MCF 10A (cell line): ENCODE measurements around the gene MYCN. TPM values are rescaled to one million over a fixed set of nuclear protein-coding genes. Genes with fewer than 3 reads are reported as not detected.

Experiments
- BruUV-seq: library from RNA; stranded (reverse); fragments of 400-500 nt; replicated peaks from 2 replicates; lab custom pipeline; 2021; lab: Mats Ljungman, UMichigan
- CTCF ChIA-PET: fragments of 300-600 bp; sonication (Branson Sonifier 250); formaldehyde crosslinking; extraction: SDS; loops from one replicate; lab custom pipeline; 2021; ENCODE audit warnings: antibody characterized with exemption, inconsistent platforms; lab: Yijun Ruan, JAX
- POLR2A ChIA-PET: fragments of 300-600, 350-650 bp; sonication (Branson Sonifier 250); formaldehyde crosslinking; extraction: SDS; loops from one replicate; lab custom pipeline; 2020; ENCODE audit warnings: antibody characterized with exemption, inconsistent platforms; lab: Yijun Ruan, JAX
- DNase-seq: peaks from one replicate; pipeline ENCODE4 v3.0.0-alpha.2; 2018; ENCODE audit not compliant: unreplicated experiment
- H3K27ac Mint-ChIP-seq: one replicate; pipeline ENCODE4 v1.8.0; 2022; ENCODE audit warnings: mild to moderate bottlenecking, low read depth, mixed read lengths; ENCODE audit not compliant: unreplicated experiment
- H3K27me3 Mint-ChIP-seq: one replicate; pipeline ENCODE4 v1.8.0; 2022; ENCODE audit warnings: mixed read lengths; ENCODE audit not compliant: insufficient read depth, unreplicated experiment
- H3K36me3 Mint-ChIP-seq: one replicate; pipeline ENCODE4 v1.8.0; 2022; ENCODE audit warnings: mild to moderate bottlenecking, moderate library complexity, mixed read lengths; ENCODE audit not compliant: insufficient read depth, unreplicated experiment
- H3K4me1 Mint-ChIP-seq: one replicate; pipeline ENCODE4 v1.8.0; 2022; ENCODE audit warnings: mixed read lengths; ENCODE audit not compliant: insufficient read depth, unreplicated experiment
- H3K4me3 Mint-ChIP-seq: one replicate; pipeline ENCODE4 v1.8.0; 2022; ENCODE audit warnings: mild to moderate bottlenecking, moderate library complexity, mixed read lengths; ENCODE audit not compliant: unreplicated experiment
- H3K9me3 Mint-ChIP-seq: one replicate; pipeline ENCODE4 v1.8.0; 2022; ENCODE audit warnings: mixed read lengths; ENCODE audit not compliant: unreplicated experiment
- intact Hi-C: fragments of 100-400 bp; cut with micrococcal nuclease; formaldehyde crosslinking; loops from 2 replicates; pipeline ENCODE4 v1.14.1; 2022
- total RNA-seq: library from RNA; stranded (reverse); gene quantifications from 2 replicates; pipeline ENCODE4 v1.2.3, GENCODE V29; 2022
- TF ChIP-seq, protein P1 (sequence below): fragments of 200-600 bp; IDR thresholded peaks from one replicate; pipeline ENCODE4 v1.8.0; 2022; ENCODE audit warnings: antibody characterized with exemption, mild to moderate bottlenecking; ENCODE audit not compliant: unreplicated experiment

Gene MYCN
- total RNA-seq, 1 experiment from 2014 or later = not detected

DNA sequence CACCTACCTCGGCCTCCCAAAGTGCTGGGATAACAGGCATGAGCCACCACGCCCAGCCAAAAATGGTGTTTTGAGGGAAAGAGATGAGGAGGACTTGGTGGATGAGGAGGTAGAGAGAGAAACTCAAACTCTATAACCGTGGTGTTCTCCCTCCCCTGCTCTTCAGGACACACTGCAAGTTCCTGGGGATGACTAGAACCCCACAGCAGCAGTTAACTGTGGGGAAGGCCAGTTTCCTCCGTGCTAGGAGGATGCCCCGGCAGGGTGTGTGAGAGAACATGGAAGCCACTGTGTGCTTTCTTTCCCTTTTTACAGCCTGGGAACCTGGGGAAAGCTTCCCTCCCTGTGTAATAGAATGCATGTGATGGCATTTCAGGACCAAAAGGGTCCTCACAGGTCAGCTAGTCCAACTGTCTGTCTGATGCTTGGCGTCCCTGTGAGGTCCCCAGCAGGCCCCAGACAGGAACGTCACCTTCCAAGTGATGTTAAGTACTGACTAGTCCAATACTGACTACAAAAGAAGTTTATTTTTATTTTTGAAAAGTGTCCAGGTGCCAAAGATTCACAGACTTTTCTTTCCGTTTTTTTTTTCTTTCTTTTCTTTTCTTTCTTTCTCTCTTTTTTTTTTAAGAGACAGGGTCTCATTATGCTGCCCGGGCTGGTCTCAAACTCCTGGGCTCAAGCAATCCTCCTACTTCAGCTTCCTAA lies 38.9 kb downstream of the MYCN start:
- intact Hi-C loops = no loop called here
- H3K36me3 Mint-ChIP-seq = no peaks in the 10 kb centered on the region

DNA sequence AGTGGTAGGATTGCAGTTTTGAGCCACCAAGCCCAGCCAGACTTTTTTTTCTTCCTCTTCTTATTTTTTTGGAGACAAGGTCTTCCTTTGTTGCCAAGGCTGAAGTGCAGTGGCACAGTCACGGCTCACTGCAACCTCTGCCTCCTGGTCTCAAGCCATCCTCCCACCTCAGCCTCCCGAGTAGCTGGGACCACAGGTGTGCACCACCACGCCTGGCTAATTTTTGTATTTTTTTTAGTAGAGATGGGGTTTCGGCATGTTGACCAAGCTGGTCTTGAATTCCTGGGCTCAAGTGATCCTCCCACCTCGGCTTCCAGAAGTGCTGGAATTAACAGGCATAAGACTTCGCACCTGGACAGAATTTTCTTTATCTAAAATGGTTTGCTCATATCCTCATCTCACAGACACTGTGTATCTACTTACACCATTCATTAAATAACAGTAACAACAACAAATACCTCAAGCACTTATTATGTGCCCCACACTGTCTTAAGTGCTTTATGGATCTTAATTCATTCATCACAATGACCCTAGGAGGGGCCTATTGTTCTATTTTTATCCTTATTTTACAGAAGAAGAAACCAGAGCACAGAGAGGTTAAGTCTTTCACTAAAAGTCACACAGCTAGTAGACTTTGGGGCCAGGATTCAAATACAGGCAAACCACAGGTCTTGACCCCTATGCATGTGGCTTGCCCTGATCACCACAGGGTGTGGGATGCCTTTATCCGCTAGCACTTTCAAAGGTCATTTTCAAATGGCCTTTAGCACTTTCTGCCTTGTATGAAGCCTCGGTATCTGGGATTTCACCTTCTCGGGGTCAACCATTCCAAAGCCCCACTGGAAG lies 39.6 kb downstream of the MYCN start:
- H3K27ac Mint-ChIP-seq = no peak overlapping the region
- intact Hi-C loops = no loop called here
- no TSS peak for BruUV-seq
- no peaks in the 10 kb centered on the region for H3K9me3 Mint-ChIP-seq
- H3K36me3 Mint-ChIP-seq = no peaks in the 10 kb centered on the region
- TF ChIP-seq, protein P1, sequence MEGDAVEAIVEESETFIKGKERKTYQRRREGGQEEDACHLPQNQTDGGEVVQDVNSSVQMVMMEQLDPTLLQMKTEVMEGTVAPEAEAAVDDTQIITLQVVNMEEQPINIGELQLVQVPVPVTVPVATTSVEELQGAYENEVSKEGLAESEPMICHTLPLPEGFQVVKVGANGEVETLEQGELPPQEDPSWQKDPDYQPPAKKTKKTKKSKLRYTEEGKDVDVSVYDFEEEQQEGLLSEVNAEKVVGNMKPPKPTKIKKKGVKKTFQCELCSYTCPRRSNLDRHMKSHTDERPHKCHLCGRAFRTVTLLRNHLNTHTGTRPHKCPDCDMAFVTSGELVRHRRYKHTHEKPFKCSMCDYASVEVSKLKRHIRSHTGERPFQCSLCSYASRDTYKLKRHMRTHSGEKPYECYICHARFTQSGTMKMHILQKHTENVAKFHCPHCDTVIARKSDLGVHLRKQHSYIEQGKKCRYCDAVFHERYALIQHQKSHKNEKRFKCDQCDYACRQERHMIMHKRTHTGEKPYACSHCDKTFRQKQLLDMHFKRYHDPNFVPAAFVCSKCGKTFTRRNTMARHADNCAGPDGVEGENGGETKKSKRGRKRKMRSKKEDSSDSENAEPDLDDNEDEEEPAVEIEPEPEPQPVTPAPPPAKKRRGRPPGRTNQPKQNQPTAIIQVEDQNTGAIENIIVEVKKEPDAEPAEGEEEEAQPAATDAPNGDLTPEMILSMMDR = no peak
- H3K27me3 Mint-ChIP-seq = no peaks in the 10 kb centered on the region
- no peak for DNase-seq
- CTCF ChIA-PET = no interaction called here
- POLR2A ChIA-PET = no interaction called here
- no peak overlapping the region for H3K4me3 Mint-ChIP-seq
- H3K4me1 Mint-ChIP-seq = no peaks in the 10 kb centered on the region

More for the DNA sequence above, 38.9 kb downstream of the MYCN start:
- DNase-seq = no peak
- H3K27me3 Mint-ChIP-seq = no peaks in the 10 kb centered on the region
- H3K27ac Mint-ChIP-seq = no peak overlapping the region
- POLR2A ChIA-PET = no interaction called here
- H3K4me3 Mint-ChIP-seq = no peak overlapping the region
- H3K4me1 Mint-ChIP-seq = no peaks in the 10 kb centered on the region
- BruUV-seq = no TSS peak
- CTCF ChIA-PET = no interaction called here
- TF ChIP-seq, protein P1 = no peak
- H3K9me3 Mint-ChIP-seq = no peaks in the 10 kb centered on the region

DNA sequence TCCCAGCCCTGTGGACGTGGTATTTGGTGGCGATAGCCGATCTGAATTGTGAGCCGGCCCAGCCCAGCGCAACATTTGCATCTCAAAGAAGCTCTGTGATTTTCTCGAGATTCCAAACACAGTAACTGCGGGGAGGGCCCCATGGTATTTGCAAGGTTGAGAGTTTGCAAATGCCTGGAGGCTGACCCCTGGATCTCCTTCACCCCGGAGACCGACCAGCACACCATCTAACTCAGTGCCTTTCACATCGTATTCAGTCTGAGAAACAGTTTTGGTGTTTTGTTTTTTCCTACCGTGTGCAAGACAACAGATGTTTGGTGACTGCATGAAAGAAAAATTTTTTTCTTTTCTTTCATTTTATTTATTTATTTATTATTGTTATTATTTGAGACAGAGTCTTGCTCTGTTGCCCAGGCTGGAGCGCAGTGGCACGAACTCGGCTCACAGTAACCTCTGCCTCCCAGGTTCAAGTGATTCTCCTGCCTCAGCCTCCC lies 40.3 kb downstream of the MYCN start:
- intact Hi-C loops = no loop called here
- no peaks in the 10 kb centered on the region for H3K27me3 Mint-ChIP-seq
- no peaks in the 10 kb centered on the region for H3K4me1 Mint-ChIP-seq
- no peak overlapping the region for H3K4me3 Mint-ChIP-seq
- ChIA-PET CTCF (interaction anchor here (0.6 kb wide), 1 partner anchor 1619 kb away, joined by 3 read pairs; no protein-coding TSS in a partner anchor), POLR2A (no interaction called here)
- H3K9me3 Mint-ChIP-seq = no peaks in the 10 kb centered on the region
- no TSS peak for BruUV-seq
- no peak overlapping the region for H3K27ac Mint-ChIP-seq
- TF ChIP-seq, protein P1 = no peak
- no peak for DNase-seq
- no peaks in the 10 kb centered on the region for H3K36me3 Mint-ChIP-seq

DNA sequence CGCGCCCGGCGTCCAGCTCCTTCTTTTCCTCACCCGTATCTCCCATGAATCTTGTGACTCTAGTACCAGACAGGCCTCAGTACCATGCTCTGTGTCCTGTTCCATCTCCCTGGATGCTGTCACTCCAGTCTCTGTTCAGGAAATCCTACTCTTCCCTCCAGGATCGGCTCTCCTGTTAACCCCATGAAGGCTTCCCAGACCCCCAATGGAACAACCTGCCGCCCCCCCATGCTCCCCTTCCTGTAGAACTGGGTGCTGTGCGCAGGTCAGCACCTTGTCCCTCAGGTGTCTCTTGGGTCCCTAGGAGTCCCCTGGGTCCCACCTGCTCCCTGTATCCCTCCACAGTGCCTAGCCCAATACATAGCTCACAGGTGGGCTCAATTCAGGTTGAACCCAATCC lies 41.3 kb downstream of the MYCN start:
- no peaks in the 10 kb centered on the region for H3K4me1 Mint-ChIP-seq
- no peaks in the 10 kb centered on the region for H3K36me3 Mint-ChIP-seq
- intact Hi-C loops = no loop called here
- no peaks in the 10 kb centered on the region for H3K9me3 Mint-ChIP-seq
- TF ChIP-seq, protein P1 = no peak
- H3K27ac Mint-ChIP-seq = no peak overlapping the region
- no peaks in the 10 kb centered on the region for H3K27me3 Mint-ChIP-seq
- DNase-seq = no peak
- BruUV-seq = no TSS peak
- H3K4me3 Mint-ChIP-seq = no peak overlapping the region
- POLR2A ChIA-PET = no interaction called here
- CTCF ChIA-PET = no interaction called here
